Activated naive CD8-positive, alpha-beta T cell treated with anti-CD3 and anti-CD28 coated beads, Interleukin-2, amount 50 U/mL, for 24 hours (primary cell): ENCODE data around the gene ADGRA1.
A peak's percentile ranks its signal among the peaks of the same experiment; 100 is the strongest.
"Not testable (repeated sequence)": the region's sequence is repeated elsewhere in the genome, so short reads cannot be mapped to it uniquely, and the experiment has no call there.

Source experiments
- ATAC-seq: fragments of 150-1000 bp; cut with Tn5 transposase; one replicate; pipeline ENCODE4 v1.10.0; 2021
- DNase-seq: peaks from one replicate; pipeline ENCODE4 v3.0.0; 2021
- H3K27ac Mint-ChIP-seq: one replicate; pipeline ENCODE4 v1.8.0; 2021; ENCODE audit warnings: mild to moderate bottlenecking, mixed read lengths
- H3K27me3 Mint-ChIP-seq: one replicate; pipeline ENCODE4 v1.8.0; 2021; ENCODE audit warnings: mixed read lengths
- H3K36me3 Mint-ChIP-seq: one replicate; pipeline ENCODE4 v1.8.0; 2021; ENCODE audit warnings: low read depth, mixed read lengths
- H3K4me1 Mint-ChIP-seq: one replicate; pipeline ENCODE4 v1.8.0; 2021; ENCODE audit warnings: mixed read lengths
- H3K4me3 Mint-ChIP-seq: one replicate; pipeline ENCODE4 v1.8.0; 2021; ENCODE audit warnings: mild to moderate bottlenecking, moderate library complexity, mixed read lengths
- H3K9me3 Mint-ChIP-seq: one replicate; pipeline ENCODE4 v1.8.0; 2021; ENCODE audit warnings: mixed read lengths

The ADGRA1 gene

GRCh38 chr10:133103311-133103910 is 15.7 kb downstream of the ADGRA1 start:
- no peak overlapping the region for H3K4me3 Mint-ChIP-seq
- no peaks in the 10 kb centered on the region for H3K4me1 Mint-ChIP-seq
- ATAC-seq (no peak), DNase-seq (no peak)
- H3K36me3 Mint-ChIP-seq: peaks cover 3% of the 10 kb centered on the region
- no peak overlapping the region for H3K27ac Mint-ChIP-seq
- H3K27me3 Mint-ChIP-seq: peaks cover 11% of the 10 kb centered on the region
- H3K9me3 Mint-ChIP-seq: peaks cover 16% of the 10 kb centered on the region

- H3K4me3 Mint-ChIP-seq: no peak overlapping the region
- H3K9me3 Mint-ChIP-seq: peaks cover 16% of the 10 kb centered on the region
- peaks cover 3% of the 10 kb centered on the region for H3K36me3 Mint-ChIP-seq
- H3K27me3 Mint-ChIP-seq: peaks cover 9% of the 10 kb centered on the region
- DNase-seq (no peak), ATAC-seq (no peak)
- no peak overlapping the region for H3K27ac Mint-ChIP-seq
- H3K4me1 Mint-ChIP-seq: no peaks in the 10 kb centered on the region
Measured at GRCh38 chr10:133104068-133104962, 16.6 kb downstream of the ADGRA1 start.

- Mint-ChIP-seq H3K27ac (no peak overlapping the region), H3K36me3 (peaks cover 3% of the 10 kb centered on the region), H3K27me3 (peaks cover 9% of the 10 kb centered on the region), H3K4me3 (no peak overlapping the region), H3K9me3 (peaks cover 16% of the 10 kb centered on the region), H3K4me1 (no peaks in the 10 kb centered on the region)
- no peak for ATAC-seq
- DNase-seq: no peak
Measured at GRCh38 chr10:133104963-133105640, 17.4 kb downstream of the ADGRA1 start.

GRCh38 chr10:133105686-133106390 is 18.1 kb downstream of the ADGRA1 start:
- peaks cover 9% of the 10 kb centered on the region for H3K27me3 Mint-ChIP-seq
- no peak overlapping the region for H3K27ac Mint-ChIP-seq
- H3K36me3 Mint-ChIP-seq: peaks cover 3% of the 10 kb centered on the region
- H3K9me3 Mint-ChIP-seq: peaks cover 16% of the 10 kb centered on the region
- DNase-seq (no peak), ATAC-seq (no peak)
- H3K4me1 Mint-ChIP-seq: no peaks in the 10 kb centered on the region
- no peak overlapping the region for H3K4me3 Mint-ChIP-seq

GRCh38 chr10:133106516-133106915 is 18.8 kb downstream of the ADGRA1 start:
- Mint-ChIP-seq H3K4me1 (no peaks in the 10 kb centered on the region), H3K36me3 (peaks cover 3% of the 10 kb centered on the region), H3K27ac (no peak overlapping the region), H3K9me3 (peaks cover 16% of the 10 kb centered on the region), H3K4me3 (no peak overlapping the region), H3K27me3 (peaks cover 5% of the 10 kb centered on the region)
- ATAC-seq (no peak), DNase-seq (no peak)

- Mint-ChIP-seq H3K4me3 (no peak overlapping the region), H3K27me3 (peaks cover 3% of the 10 kb centered on the region), H3K9me3 (peaks cover 16% of the 10 kb centered on the region), H3K27ac (no peak overlapping the region), H3K36me3 (peaks cover 3% of the 10 kb centered on the region), H3K4me1 (no peaks in the 10 kb centered on the region)
- DNase-seq: no peak
- no peak for ATAC-seq
Measured at GRCh38 chr10:133107442-133107841, 19.7 kb downstream of the ADGRA1 start.

- Mint-ChIP-seq H3K27me3 (peaks cover 3% of the 10 kb centered on the region), H3K4me3 (no peak overlapping the region), H3K9me3 (peaks cover 16% of the 10 kb centered on the region), H3K36me3 (peaks cover 3% of the 10 kb centered on the region), H3K4me1 (no peaks in the 10 kb centered on the region), H3K27ac (no peak overlapping the region)
- no peak for DNase-seq
- no peak for ATAC-seq
Measured at GRCh38 chr10:133109711-133110110, 22.0 kb downstream of the ADGRA1 start.

- Mint-ChIP-seq H3K27me3 (peaks cover under 1% of the 10 kb centered on the region), H3K4me1 (no peaks in the 10 kb centered on the region), H3K36me3 (peaks cover 3% of the 10 kb centered on the region), H3K27ac (no peak overlapping the region), H3K4me3 (no peak overlapping the region), H3K9me3 (peaks cover 16% of the 10 kb centered on the region)
- ATAC-seq (no peak), DNase-seq (no peak)
Measured at GRCh38 chr10:133110133-133110532, 22.4 kb downstream of the ADGRA1 start.

- no peak for ATAC-seq
- no peak overlapping the region for H3K27ac Mint-ChIP-seq
- no peaks in the 10 kb centered on the region for H3K27me3 Mint-ChIP-seq
- H3K9me3 Mint-ChIP-seq: peaks cover 16% of the 10 kb centered on the region
- no peaks in the 10 kb centered on the region for H3K4me1 Mint-ChIP-seq
- no peak overlapping the region for H3K4me3 Mint-ChIP-seq
- peaks cover 3% of the 10 kb centered on the region for H3K36me3 Mint-ChIP-seq
- DNase-seq: no peak
Measured at GRCh38 chr10:133110609-133111275, 23.0 kb downstream of the ADGRA1 start.

GRCh38 chr10:133111640-133112039 is 23.9 kb downstream of the ADGRA1 start:
- not testable (repeated sequence) for H3K27ac Mint-ChIP-seq, H3K4me3 Mint-ChIP-seq, H3K27me3 Mint-ChIP-seq, H3K4me1 Mint-ChIP-seq, ATAC-seq, H3K36me3 Mint-ChIP-seq, DNase-seq
- peaks cover 16% of the 10 kb centered on the region for H3K9me3 Mint-ChIP-seq

- DNase-seq (no peak), ATAC-seq (no peak)
- H3K4me3 Mint-ChIP-seq: no peak overlapping the region
- no peaks in the 10 kb centered on the region for H3K9me3 Mint-ChIP-seq
- H3K27me3 Mint-ChIP-seq: no peaks in the 10 kb centered on the region
- H3K27ac Mint-ChIP-seq: no peak overlapping the region
- H3K36me3 Mint-ChIP-seq: no peaks in the 10 kb centered on the region
- no peaks in the 10 kb centered on the region for H3K4me1 Mint-ChIP-seq
Measured at GRCh38 chr10:133113146-133113830, 25.6 kb downstream of the ADGRA1 start.

- DNase-seq: no peak
- no peak overlapping the region for H3K27ac Mint-ChIP-seq
- no peaks in the 10 kb centered on the region for H3K4me1 Mint-ChIP-seq
- H3K9me3 Mint-ChIP-seq: no peaks in the 10 kb centered on the region
- ATAC-seq: peak; percentile 18
- H3K4me3 Mint-ChIP-seq: no peak overlapping the region
- H3K36me3 Mint-ChIP-seq: no peaks in the 10 kb centered on the region
- H3K27me3 Mint-ChIP-seq: no peaks in the 10 kb centered on the region
Measured at GRCh38 chr10:133113847-133114246, 26.1 kb downstream of the ADGRA1 start.

- no peak for ATAC-seq
- no peaks in the 10 kb centered on the region for H3K27me3 Mint-ChIP-seq
Measured at GRCh38 chr10:133114251-133114650, 26.5 kb downstream of the ADGRA1 start.

More at GRCh38 chr10:133114251-133114650, 26.5 kb downstream of the ADGRA1 start:
- Mint-ChIP-seq H3K4me1 (no peaks in the 10 kb centered on the region), H3K9me3 (no peaks in the 10 kb centered on the region), H3K4me3 (no peak overlapping the region), H3K36me3 (no peaks in the 10 kb centered on the region), H3K27ac (no peak overlapping the region)
- DNase-seq: no peak
